ENCODE results near the gene ZNF316. TPM values are rescaled to one million over a fixed set of nuclear protein-coding genes. Genes with fewer than 3 reads are reported as not detected.
A peak's percentile ranks its signal among the peaks of the same experiment; 100 is the strongest.

ZNF316 gene
- total and polyA plus RNA-seq, 3 donors from 2014 or later: 22.7 to 50.9 (median 46.6) TPM

- no peaks in the 10 kb centered on the region for H3K9me3 ChIP-seq
- no peak overlapping the region for H3K27ac ChIP-seq
- H3K4me3 ChIP-seq: peak overlapping the region; percentile 15 to 31
- H3K4me1 ChIP-seq: no peaks in the 10 kb centered on the region
- WGBS, 2 donors: 70 to 78% methylated on average over 16 to 20 of the region's 20 CpGs
- no peaks in the 10 kb centered on the region for H3K36me3 ChIP-seq (ENCODE audit: low read depth, missing control alignments)
- TF ChIP-seq POLR2A (IDR thresholded peaks at IDR 0.05) (no peak), CTCF (IDR thresholded peaks at IDR 0.05) (no peak)
- intact Hi-C loops (cut with DNase I; ENCODE audit: low total_unique reads): no loop called here
- no peaks in the 10 kb centered on the region for H3K27me3 ChIP-seq
- DNase-seq: no peak
Observed at GRCh38 chr7:6621195-6622133, 15.7 kb upstream of the ZNF316 start.

- Histone ChIP-seq H3K9me3 (no peaks in the 10 kb centered on the region), H3K27ac (no peak overlapping the region), H3K27me3 (no peaks in the 10 kb centered on the region), H3K36me3 (ENCODE audit: low read depth, missing control alignments) (no peaks in the 10 kb centered on the region), H3K4me1 (no peaks in the 10 kb centered on the region), H3K4me3 (peak overlapping the region; percentile 15 to 31)
- TF ChIP-seq POLR2A (IDR thresholded peaks at IDR 0.05) (no peak), CTCF (IDR thresholded peaks at IDR 0.05) (no peak)
- DNase-seq: no peak
- WGBS, 2 donors: 73% methylated on average over 49 of the region's 67 CpGs; no CpG with 5 or more reads in 1 of the 2 donors
- intact Hi-C loops (cut with DNase I; ENCODE audit: low total_unique reads): no loop called here
Observed at GRCh38 chr7:6622134-6622710, 14.9 kb upstream of the ZNF316 start.

GRCh38 chr7:6623589-6624245 lies 13.4 kb upstream of the ZNF316 start:
- Histone ChIP-seq H3K27ac (no peak overlapping the region), H3K4me1 (no peaks in the 10 kb centered on the region), H3K27me3 (no peaks in the 10 kb centered on the region), H3K4me3 (no peak overlapping the region), H3K9me3 (no peaks in the 10 kb centered on the region), H3K36me3 (ENCODE audit: low read depth, missing control alignments) (no peaks in the 10 kb centered on the region)
- intact Hi-C loops (cut with DNase I; ENCODE audit: low total_unique reads): no loop called here
- TF ChIP-seq POLR2A (IDR thresholded peaks at IDR 0.05) (no peak), CTCF (IDR thresholded peaks at IDR 0.05) (no peak)
- DNase-seq: no peak
- WGBS, 2 donors: 64 to 69% methylated on average over 6 to 15 of the region's 15 CpGs

GRCh38 chr7:6624246-6624611 lies 12.9 kb upstream of the ZNF316 start:
- Histone ChIP-seq H3K27me3 (no peaks in the 10 kb centered on the region), H3K27ac (no peak overlapping the region), H3K4me1 (no peaks in the 10 kb centered on the region), H3K4me3 (no peak overlapping the region), H3K9me3 (no peaks in the 10 kb centered on the region), H3K36me3 (ENCODE audit: low read depth, missing control alignments) (no peaks in the 10 kb centered on the region)
- 71 to 75% methylated on average over 3 of the region's 3 CpGs for WGBS, 2 donors
- intact Hi-C loops (cut with DNase I; ENCODE audit: low total_unique reads): no loop called here
- no peak for DNase-seq
- TF ChIP-seq CTCF (IDR thresholded peaks at IDR 0.05) (no peak), POLR2A (IDR thresholded peaks at IDR 0.05) (no peak)
